IMR-90 (cell line): ENCODE measurements around the gene WIPI1. TPM values are rescaled to one million over a fixed set of nuclear protein-coding genes. Genes with fewer than 3 reads are reported as not detected.

Experiments used
- ATAC-seq: fragments of 200-7000 bp; cut with Tn5 transposase; 2 replicates; pipeline ENCODE4 v1.9.1; 2020; ENCODE audit warnings: low read depth, mild to moderate bottlenecking, moderate library complexity
- BruUV-seq: library from RNA; stranded (reverse); fragments of 400-500 nt; replicated peaks from 2 replicates; lab custom pipeline; 2021; lab: Mats Ljungman, UMichigan
- CTCF ChIA-PET: fragments of 300-600 bp; formaldehyde crosslinking; extraction: SDS; loops from one replicate; lab custom pipeline; 2021; ENCODE audit warnings: antibody characterized with exemption; lab: Yijun Ruan, JAX
- POLR2A ChIA-PET: fragments of 300-600 bp; sonication (Branson Sonifier 250); formaldehyde crosslinking; loops from one replicate; lab custom pipeline; 2022; ENCODE audit warnings: antibody characterized with exemption; ENCODE audit not compliant: unreplicated experiment; lab: Charles Lee
- DNase-seq: peaks from one replicate; pipeline ENCODE4 v3.0.0; 2013
- H2AFZ ChIP-seq: replicated peaks from 2 replicates; pipeline ENCODE3; 2013; ENCODE audit warnings: low read length, mild to moderate bottlenecking; ENCODE audit not compliant: poor library complexity
- H2AK5ac ChIP-seq: 2 replicates; pipeline ENCODE4 v1.6.1; 2013; ENCODE audit warnings: low read depth, low read length, inconsistent platforms
- H2AK9ac ChIP-seq: replicated peaks from 2 replicates; pipeline ENCODE3; 2013; ENCODE audit warnings: mild to moderate bottlenecking, low read depth, low read length, moderate library complexity; ENCODE audit not compliant: poor library complexity
- H2BK120ac ChIP-seq: 2 replicates; pipeline ENCODE4 v1.6.1; 2013; ENCODE audit warnings: low read depth, low read length, inconsistent platforms
- H2BK15ac ChIP-seq: 3 replicates; pipeline ENCODE4 v1.6.1; 2013; ENCODE audit warnings: low read depth, low read length, inconsistent platforms
- H2BK20ac ChIP-seq: 2 replicates; pipeline ENCODE4 v1.6.1; 2013; ENCODE audit warnings: low read depth, mild to moderate bottlenecking, inconsistent platforms, low read length, moderate library complexity
- H2BK5ac ChIP-seq: 2 replicates; pipeline ENCODE4 v1.6.1; 2013; ENCODE audit warnings: mild to moderate bottlenecking, low read depth, low read length, inconsistent platforms; ENCODE audit not compliant: poor library complexity, severe bottlenecking
- H3K14ac ChIP-seq: replicated peaks from 2 replicates; pipeline ENCODE4 v1.6.1; 2013; ENCODE audit warnings: low read depth, low read length, inconsistent platforms
- H3K18ac ChIP-seq: 2 replicates; pipeline ENCODE4 v1.6.1; 2013; ENCODE audit warnings: low read depth, low read length, control low read depth
- H3K23ac ChIP-seq: 2 replicates; pipeline ENCODE4 v1.6.1; 2013; ENCODE audit warnings: low read depth, low read length, inconsistent platforms
- H3K27ac ChIP-seq: 2 replicates; pipeline ENCODE4 v1.5.1; 2013; ENCODE audit warnings: mild to moderate bottlenecking, control low read depth, low read length; ENCODE audit not compliant: insufficient read depth
- H3K27me3 ChIP-seq: 2 replicates; pipeline ENCODE4 v1.6.1; 2013; ENCODE audit warnings: low read length; ENCODE audit not compliant: control insufficient read depth, insufficient read depth
- H3K36me3 ChIP-seq: 2 replicates; pipeline ENCODE4 v1.6.1; 2013; ENCODE audit warnings: low read length, mixed read lengths; ENCODE audit not compliant: control insufficient read depth, insufficient read depth
- H3K4ac ChIP-seq: 2 replicates; pipeline ENCODE4 v1.6.1; 2013; ENCODE audit warnings: low read depth, low read length, inconsistent platforms
- H3K4me1 ChIP-seq: 2 replicates; pipeline ENCODE4 v1.6.1; 2013; ENCODE audit warnings: low read length, mixed read lengths; ENCODE audit not compliant: control insufficient read depth, insufficient read depth
- H3K4me2 ChIP-seq: 2 replicates; pipeline ENCODE4 v1.6.1; 2013; ENCODE audit warnings: low read depth, mild to moderate bottlenecking, control low read depth, low read length, moderate library complexity
- H3K4me3 ChIP-seq: 2 replicates; pipeline ENCODE4 v1.5.1; 2013; ENCODE audit warnings: low read depth, mild to moderate bottlenecking, control low read depth, low read length, moderate library complexity; ENCODE audit not compliant: insufficient read depth
- H3K56ac ChIP-seq: 2 replicates; pipeline ENCODE4 v1.6.1; 2013; ENCODE audit warnings: low read length, inconsistent platforms; ENCODE audit not compliant: insufficient read depth; ENCODE audit errors: extremely low read depth
- H3K79me1 ChIP-seq, 2 experiments: 2 replicates each; pipeline ENCODE4 v1.6.1; 2013; ENCODE audit warnings: low read length in 2 of 2, inconsistent platforms in 1 of 2, low read depth in 1 of 2
- H3K9ac ChIP-seq: 2 replicates; pipeline ENCODE4 v1.6.1; 2013; ENCODE audit warnings: low read depth, low read length, control low read depth
- H3K9me1 ChIP-seq: 2 replicates; pipeline ENCODE4 v1.6.1; 2013; ENCODE audit warnings: low read length, inconsistent platforms; ENCODE audit not compliant: insufficient read depth
- H3K9me3 ChIP-seq: 2 replicates; pipeline ENCODE4 v1.6.1; 2013; ENCODE audit warnings: low read length; ENCODE audit not compliant: control insufficient read depth, insufficient read depth
- H4K20me1 ChIP-seq: 2 replicates; pipeline ENCODE4 v1.6.1; 2013; ENCODE audit warnings: low read length, inconsistent platforms; ENCODE audit not compliant: insufficient read depth
- H4K5ac ChIP-seq: 2 replicates; pipeline ENCODE4 v1.6.1; 2013; ENCODE audit warnings: mild to moderate bottlenecking, low read depth, low read length, control low read depth
- H4K8ac ChIP-seq, 2 experiments: 2 replicates each; pipeline ENCODE4 v1.6.1; 2013; ENCODE audit warnings: low read depth in 2 of 2, low read length in 2 of 2, control low read depth in 1 of 2, inconsistent platforms in 1 of 2
- H4K91ac ChIP-seq: 2 replicates; pipeline ENCODE4 v1.6.1; 2013; ENCODE audit warnings: low read depth, low read length, inconsistent platforms; ENCODE audit not compliant: insufficient read depth
- WGBS, 2 experiments: methylation state at CpG; one replicate each; pipeline versions ENCODE4 v1.1.5 to v1.1.7; 2013; ENCODE audit warnings: missing lambda C conversion rate in 2 of 2; ENCODE audit not compliant: insufficient read length in 1 of 2; ENCODE audit errors: extremely low coverage in 2 of 2; 5-methylcytosine and 5-hydroxymethylcytosine counted together
- dilution Hi-C: fragments of 300-500 bp; cut with HindIII; formaldehyde crosslinking; loops from one replicate; pipeline ENCODE4 v1.14.3; 2018; ENCODE audit warnings: low sequenced_read_pairs; ENCODE audit not compliant: unreplicated experiment
- in situ Hi-C: fragments of 300-500 bp; cut with MboI; formaldehyde crosslinking; loops from 3 replicates; pipeline ENCODE4 v1.14.3; 2019; ENCODE audit warnings: low sequenced_read_pairs, inconsistent platforms, mixed read lengths
- intact Hi-C: fragments of 100-400 bp; cut with micrococcal nuclease; formaldehyde crosslinking; loops from 2 replicates; pipeline ENCODE4 v1.10.0; 2022
- polyA plus RNA-seq, 3 experiments: library from polyadenylated mRNA; depleted of rRNA; stranded (reverse); fragments of >200 nt; gene quantifications; 2 replicates each; pipeline ENCODE4 v1.2.3, GENCODE V29; 2012; ENCODE audit warnings: low replicate concordance in 1 of 3
- total RNA-seq: library from RNA; depleted of rRNA; stranded (reverse); fragments of >200 nt; gene quantifications from 2 replicates; pipeline ENCODE4 v1.2.3, GENCODE V29; 2012
- TF ChIP-seq, protein P1 (sequence below): conservative IDR thresholded peaks from 2 replicates; pipeline ENCODE4 v1.5.1; 2012; ENCODE audit warnings: mild to moderate bottlenecking, low read depth, low read length, improper control_type of control experiment
- TF ChIP-seq, protein P2 (sequence below): fragments of 150-350 bp; IDR thresholded peaks from 2 replicates; pipeline ENCODE4 v1.6.1; 2017; ENCODE audit warnings: mild to moderate bottlenecking, antibody characterized with exemption, low read length, low read depth

WIPI1 gene
- total and polyA plus RNA-seq, 2 of the 4 experiments (the other 2 are of a cell fraction): 78.6 to 129 TPM

DNA sequence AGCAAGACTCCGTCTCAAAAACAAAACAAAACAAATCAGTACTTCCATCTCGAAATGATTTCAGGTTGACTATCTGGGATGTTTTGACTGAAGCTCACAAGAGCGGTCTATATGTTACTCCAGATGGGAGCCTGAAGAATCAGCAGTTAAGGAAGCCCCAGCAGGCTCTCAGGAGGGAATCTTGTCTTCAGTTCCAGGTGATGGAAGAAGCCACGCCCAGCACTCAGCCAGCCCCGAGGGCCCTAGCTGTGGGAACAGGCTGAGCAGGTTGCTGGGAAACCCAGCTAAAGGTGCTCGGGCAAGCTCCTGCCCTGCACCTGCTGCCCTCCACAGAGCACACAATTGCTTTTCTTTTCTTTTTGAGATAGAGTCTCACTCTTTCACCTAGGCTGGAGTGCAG lies 32.4 kb downstream of the WIPI1 start:
- POLR2A ChIA-PET: no interaction called here

More for the DNA sequence above, 32.4 kb downstream of the WIPI1 start:
- intact Hi-C loops (no loop called here), dilution Hi-C loops (no loop called here), in situ Hi-C loops (no loop called here)
- Histone ChIP-seq H3K4me2 (no peak overlapping the region), H4K20me1 (no peaks in the 10 kb centered on the region), H3K18ac (no peak overlapping the region), H2BK15ac (no peak overlapping the region), H2AK5ac (no peak overlapping the region), H4K91ac (no peak overlapping the region), H3K4me1 (no peaks in the 10 kb centered on the region), H3K27me3 (no peaks in the 10 kb centered on the region), H3K9ac (no peak overlapping the region), H4K5ac (no peak overlapping the region), H3K9me3 (no peaks in the 10 kb centered on the region), H2BK120ac (no peak overlapping the region), H2BK5ac (no peak overlapping the region), H3K14ac (no peak overlapping the region), H4K8ac (no peak overlapping the region), H3K4ac (no peak overlapping the region), H2BK20ac (no peak overlapping the region), H3K56ac (no peak overlapping the region), H2AK9ac (no peak overlapping the region), H2AFZ (no peak overlapping the region), H3K79me1 (no peaks in the 10 kb centered on the region), H3K4me3 (no peak overlapping the region), H3K36me3 (peaks cover 66% of the 10 kb centered on the region), H3K23ac (no peak overlapping the region), H3K9me1 (no peaks in the 10 kb centered on the region; the same call in 1 of the 2 replicates), H3K27ac (no peak overlapping the region)
- DNase-seq: no peak
- 90% methylated on average over 3 of the region's 6 CpGs; no CpG with 5 or more reads in 1 of the 2 experiments for WGBS, 2 experiments
- no peak for ATAC-seq
- CTCF ChIA-PET: interaction anchor here (1.0 kb wide), 1 partner anchor 10 kb away, joined by 3 read pairs; no protein-coding TSS in a partner anchor
- TF ChIP-seq, protein P1, sequence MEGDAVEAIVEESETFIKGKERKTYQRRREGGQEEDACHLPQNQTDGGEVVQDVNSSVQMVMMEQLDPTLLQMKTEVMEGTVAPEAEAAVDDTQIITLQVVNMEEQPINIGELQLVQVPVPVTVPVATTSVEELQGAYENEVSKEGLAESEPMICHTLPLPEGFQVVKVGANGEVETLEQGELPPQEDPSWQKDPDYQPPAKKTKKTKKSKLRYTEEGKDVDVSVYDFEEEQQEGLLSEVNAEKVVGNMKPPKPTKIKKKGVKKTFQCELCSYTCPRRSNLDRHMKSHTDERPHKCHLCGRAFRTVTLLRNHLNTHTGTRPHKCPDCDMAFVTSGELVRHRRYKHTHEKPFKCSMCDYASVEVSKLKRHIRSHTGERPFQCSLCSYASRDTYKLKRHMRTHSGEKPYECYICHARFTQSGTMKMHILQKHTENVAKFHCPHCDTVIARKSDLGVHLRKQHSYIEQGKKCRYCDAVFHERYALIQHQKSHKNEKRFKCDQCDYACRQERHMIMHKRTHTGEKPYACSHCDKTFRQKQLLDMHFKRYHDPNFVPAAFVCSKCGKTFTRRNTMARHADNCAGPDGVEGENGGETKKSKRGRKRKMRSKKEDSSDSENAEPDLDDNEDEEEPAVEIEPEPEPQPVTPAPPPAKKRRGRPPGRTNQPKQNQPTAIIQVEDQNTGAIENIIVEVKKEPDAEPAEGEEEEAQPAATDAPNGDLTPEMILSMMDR: no peak
- TF ChIP-seq, protein P2, sequence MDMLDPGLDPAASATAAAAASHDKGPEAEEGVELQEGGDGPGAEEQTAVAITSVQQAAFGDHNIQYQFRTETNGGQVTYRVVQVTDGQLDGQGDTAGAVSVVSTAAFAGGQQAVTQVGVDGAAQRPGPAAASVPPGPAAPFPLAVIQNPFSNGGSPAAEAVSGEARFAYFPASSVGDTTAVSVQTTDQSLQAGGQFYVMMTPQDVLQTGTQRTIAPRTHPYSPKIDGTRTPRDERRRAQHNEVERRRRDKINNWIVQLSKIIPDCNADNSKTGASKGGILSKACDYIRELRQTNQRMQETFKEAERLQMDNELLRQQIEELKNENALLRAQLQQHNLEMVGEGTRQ: no peak
- BruUV-seq: no TSS peak
